Breast epithelium (tissue), 3 donors: ENCODE results near the gene CDK5RAP2.

Experiments
- POLR2A ChIP-seq: fragments of 450-650 bp; IDR thresholded peaks from one replicate; pipeline ENCODE4 v1.6.1; 2016; ENCODE audit warnings: antibody characterized with exemption, mild to moderate bottlenecking, moderate library complexity
- TF ChIP-seq, protein P1 (sequence below), 3 donors: fragments of 450-650 bp; IDR thresholded peaks; one replicate each; pipeline ENCODE4 v1.5.1; 2016 to 2017; ENCODE audit warnings: antibody characterized with exemption in 3 of 3, mild to moderate bottlenecking in 3 of 3, moderate library complexity in 3 of 3

DNA sequence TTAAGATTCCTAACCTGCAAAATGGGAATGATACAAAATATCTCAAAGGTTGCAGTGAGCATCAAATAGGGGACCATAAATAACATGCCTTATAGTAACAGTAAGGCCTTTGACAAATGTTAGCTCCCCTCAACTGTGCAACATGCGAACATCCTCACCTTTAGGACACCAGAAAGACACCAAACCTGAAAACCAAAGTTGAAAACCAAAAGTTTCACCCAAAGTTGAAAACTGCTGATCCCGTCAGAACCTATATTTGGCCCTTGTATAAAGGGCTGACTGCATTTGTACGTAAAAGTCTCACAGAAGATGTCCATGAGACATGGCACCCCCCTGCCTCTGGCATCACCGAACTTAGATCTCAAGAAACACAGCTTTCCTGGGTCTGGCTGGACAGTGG, 12.1 kb downstream of the CDK5RAP2 start:
- TF ChIP-seq, protein P1, sequence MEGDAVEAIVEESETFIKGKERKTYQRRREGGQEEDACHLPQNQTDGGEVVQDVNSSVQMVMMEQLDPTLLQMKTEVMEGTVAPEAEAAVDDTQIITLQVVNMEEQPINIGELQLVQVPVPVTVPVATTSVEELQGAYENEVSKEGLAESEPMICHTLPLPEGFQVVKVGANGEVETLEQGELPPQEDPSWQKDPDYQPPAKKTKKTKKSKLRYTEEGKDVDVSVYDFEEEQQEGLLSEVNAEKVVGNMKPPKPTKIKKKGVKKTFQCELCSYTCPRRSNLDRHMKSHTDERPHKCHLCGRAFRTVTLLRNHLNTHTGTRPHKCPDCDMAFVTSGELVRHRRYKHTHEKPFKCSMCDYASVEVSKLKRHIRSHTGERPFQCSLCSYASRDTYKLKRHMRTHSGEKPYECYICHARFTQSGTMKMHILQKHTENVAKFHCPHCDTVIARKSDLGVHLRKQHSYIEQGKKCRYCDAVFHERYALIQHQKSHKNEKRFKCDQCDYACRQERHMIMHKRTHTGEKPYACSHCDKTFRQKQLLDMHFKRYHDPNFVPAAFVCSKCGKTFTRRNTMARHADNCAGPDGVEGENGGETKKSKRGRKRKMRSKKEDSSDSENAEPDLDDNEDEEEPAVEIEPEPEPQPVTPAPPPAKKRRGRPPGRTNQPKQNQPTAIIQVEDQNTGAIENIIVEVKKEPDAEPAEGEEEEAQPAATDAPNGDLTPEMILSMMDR (IDR thresholded peaks at IDR 0.05): no peak
- TF ChIP-seq POLR2A: no peak
